NCI-H2029 (cell line): Measurements from ENCODE around the gene LBX2.
"Not testable (repeated sequence)": the region's sequence is repeated elsewhere in the genome, so short reads cannot be mapped to it uniquely, and the experiment has no call there.

Source experiments
- DNase-seq: peaks from one replicate; lab custom pipeline; 2025; lab: John Stamatoyannopoulos, UW

The LBX2 gene

DNA sequence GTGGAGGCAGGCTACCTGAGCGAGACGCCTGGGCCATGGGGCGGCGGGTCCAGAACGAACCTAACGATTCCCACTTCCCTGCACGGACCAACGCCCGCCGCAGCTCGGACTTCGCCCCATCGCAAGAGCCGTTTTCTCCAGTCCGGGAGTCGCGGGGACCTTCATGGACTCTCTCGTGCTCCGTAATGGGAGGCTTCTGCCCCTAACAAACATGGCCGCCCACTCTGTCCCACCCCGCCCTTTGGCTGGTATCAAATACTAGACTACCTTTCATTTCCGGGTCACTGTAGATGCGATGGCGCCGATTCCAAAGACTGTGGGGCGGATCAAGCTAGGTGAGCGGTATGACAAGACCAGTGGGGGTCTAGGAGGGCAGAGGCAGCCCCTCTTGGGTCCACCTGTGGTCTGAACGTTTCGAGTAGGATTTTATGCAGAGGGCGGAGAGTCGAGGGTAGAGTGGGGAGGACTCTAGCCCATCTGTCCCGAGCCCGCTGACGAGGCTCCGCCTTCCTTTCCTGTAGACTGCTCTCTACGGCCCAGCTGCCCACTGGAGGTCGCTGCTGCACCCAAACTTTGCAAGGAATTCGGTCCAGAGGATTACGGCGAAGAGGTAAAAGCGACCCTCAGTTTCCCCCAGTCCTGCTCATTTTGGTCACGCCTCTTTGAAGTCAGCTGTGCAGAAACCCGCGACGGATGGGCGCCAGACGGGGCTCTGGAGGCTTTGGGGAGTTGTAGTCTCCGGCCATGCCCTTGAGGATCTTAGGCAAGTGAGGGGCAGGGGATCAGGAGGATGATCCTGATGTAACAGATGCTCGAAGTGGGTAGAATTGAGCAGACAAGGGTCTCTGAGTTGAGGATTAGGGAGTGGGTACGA lies 16.4 kb downstream of the LBX2 start, which contains the start of the genes CCDC142 and TTC31:
TSS of gene CCDC142 (minus strand) at position 198 of the 874 bp plus-strand sequence. CDS start at position 37, 161 bp downstream.
TSS of gene TTC31 (plus strand) at position 281 of the 874 bp plus-strand sequence. CDS start at position 296, 15 bp downstream.
- peak; percentile 85 for DNase-seq

DNA sequence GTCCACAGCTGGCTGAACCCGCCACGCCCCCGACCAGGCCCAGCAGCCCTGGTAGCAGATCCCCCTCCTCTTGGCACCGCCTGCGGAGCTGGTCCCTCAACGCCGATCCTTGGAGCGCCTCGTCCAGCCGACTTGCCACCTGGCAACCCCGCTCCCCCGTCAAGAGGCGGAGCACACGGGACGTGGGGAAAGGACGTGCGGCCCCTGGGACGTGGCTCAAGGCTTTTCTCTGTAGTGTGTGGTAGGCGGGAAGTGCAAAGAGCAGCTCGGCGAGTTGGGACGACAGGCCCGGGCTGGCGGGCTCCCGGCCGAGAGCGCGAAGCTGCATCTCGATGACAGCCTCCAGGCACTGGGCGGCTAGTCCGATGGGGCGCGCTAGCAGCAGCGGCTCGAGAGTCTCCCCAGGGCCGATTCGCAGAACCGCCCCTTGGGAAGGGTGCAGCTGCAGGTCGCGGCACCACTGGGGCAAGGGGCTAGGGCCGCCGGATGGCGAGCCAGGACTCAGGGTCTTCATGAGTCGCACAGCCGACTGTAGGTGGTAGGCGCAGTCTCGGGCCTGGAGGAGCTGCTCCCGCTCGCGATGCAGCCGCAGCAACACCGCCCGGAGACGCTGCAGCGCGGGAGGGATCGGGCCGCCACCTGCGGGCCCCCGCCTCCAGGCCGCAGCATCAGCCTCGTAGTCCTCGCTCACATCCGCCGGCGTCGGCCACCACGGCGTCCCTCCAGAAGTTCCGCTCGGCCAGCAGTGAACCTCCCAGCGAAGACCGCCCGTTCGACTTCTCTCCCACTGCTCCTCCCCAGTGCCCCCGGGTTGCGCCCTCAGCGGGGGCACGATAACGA lies 17.2 kb downstream of the LBX2 start:
- DNase-seq = no peak

DNA sequence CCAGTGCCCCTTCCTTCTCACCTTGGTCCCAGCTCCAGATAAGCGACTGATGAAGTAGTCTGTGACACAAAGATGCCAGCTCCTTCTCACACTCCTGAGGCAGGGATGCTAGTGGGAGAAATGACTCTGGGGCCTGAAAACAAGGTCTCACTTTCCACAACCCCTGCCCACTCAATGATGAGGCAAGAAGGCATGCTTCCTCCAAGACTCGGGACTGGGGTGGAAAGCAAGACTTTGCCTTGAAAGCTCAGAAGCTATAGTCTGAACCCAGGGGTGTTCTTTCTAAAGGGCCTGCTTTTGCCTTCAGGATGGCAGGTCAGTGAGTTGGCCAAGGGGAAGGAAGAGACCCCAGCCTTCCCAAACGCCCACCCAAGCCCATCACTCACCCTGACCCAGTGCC lies 18.0 kb downstream of the LBX2 start:
- DNase-seq = no peak

DNA sequence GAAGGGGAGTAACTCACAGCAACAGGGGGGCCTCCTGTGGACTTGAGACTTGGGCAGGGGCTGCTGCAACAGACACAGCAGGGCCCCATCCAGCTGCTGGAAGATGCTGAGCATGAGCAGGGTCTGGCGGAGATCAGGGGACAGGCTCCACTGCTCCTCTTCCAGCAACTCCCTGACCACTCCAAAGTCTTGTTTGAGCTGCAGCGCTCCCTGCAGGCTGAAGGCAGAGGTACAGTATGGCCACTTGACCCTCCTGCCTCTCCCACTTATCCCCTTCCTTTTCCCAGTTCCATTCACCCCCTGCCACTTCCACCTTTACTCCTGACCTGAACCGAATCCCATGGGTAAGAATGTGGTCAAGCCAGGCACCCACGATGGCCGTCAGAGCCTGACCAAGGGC lies 24.5 kb downstream of the LBX2 start:
- DNase-seq = no peak

DNA sequence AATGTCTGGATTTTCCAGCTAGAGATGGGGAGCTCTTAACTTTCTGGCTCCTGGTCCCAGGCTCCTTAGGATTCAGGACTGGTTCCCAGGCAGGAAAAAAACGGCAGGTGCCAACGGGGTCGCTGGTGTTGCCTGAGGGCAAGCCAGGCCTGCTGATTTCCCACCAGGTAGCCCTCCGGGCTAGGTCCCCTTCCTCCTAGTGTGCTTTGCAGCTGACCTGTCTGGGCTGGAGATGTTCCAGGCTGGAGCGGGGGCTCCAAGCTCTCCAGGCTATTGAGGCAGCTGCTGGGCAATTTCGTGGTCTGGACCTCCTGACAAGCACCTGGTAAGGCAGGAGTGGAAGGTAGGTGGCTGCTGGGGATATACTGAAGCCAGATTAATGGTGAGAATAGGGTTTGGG lies 24.9 kb downstream of the LBX2 start:
- DNase-seq = no peak

DNA sequence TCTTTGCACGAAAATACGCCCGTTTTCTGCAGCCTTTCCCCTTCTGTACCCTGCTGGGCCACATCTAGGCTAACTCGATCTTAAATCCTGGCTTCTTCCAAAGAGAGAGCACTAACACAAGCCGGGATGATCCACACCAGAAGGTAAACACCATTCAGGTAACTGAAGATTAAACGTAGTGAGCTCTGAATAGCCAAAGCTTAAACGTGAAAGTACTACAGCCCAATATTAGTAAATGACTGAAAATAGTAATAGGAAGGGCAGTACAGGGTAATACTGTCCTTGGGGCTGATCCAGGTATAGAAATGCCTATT lies 26.5 kb downstream of the LBX2 start:
- no peak for DNase-seq

DNA sequence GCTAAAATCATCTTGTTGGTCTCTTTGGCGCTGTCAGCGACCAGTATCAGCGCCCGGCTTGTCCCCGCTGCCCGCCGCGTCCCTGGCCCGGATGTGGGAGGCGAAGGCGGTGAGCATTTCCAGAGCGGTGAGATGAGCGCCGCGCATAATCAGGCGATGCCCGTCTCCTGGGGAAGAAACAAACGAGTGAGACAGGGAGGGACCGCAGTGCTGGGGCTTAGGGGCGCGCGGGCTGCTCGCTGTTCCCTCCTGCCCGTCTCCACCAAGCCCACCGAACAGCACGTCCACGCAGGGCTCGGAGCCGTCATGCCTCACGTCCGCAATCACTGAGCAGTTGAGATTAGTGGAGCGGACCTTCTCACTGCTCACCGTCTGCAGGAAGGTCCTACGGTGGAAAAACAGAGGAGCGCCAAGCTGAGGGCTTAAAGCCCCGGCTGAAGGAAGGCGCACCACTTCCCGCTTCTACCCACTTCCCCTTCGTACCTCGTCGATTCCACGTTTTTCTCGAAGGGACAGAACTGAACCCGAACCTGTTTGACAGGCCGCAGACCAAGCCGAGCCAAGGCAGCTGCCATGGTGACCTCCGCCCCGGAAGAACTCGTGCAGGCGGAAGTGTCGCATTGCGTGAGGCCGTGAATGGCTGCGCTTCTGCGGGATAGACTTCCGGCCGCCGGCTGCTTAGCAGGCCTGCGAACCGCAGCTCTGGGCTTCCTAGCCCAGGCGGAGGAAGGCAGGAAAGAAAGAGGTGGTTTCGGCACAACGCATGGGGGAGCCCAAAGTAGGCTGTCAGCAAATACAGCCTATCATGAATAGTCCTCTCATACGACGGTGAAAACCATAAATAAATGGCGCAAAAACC lies 27.1 kb downstream of the LBX2 start, which contains the start of gene MRPL53:
TSS of gene MRPL53 (minus strand) at position 595 of the 859 bp plus-strand sequence. CDS start at position 575, 20 bp downstream.
- DNase-seq = peak; percentile 83

DNA sequence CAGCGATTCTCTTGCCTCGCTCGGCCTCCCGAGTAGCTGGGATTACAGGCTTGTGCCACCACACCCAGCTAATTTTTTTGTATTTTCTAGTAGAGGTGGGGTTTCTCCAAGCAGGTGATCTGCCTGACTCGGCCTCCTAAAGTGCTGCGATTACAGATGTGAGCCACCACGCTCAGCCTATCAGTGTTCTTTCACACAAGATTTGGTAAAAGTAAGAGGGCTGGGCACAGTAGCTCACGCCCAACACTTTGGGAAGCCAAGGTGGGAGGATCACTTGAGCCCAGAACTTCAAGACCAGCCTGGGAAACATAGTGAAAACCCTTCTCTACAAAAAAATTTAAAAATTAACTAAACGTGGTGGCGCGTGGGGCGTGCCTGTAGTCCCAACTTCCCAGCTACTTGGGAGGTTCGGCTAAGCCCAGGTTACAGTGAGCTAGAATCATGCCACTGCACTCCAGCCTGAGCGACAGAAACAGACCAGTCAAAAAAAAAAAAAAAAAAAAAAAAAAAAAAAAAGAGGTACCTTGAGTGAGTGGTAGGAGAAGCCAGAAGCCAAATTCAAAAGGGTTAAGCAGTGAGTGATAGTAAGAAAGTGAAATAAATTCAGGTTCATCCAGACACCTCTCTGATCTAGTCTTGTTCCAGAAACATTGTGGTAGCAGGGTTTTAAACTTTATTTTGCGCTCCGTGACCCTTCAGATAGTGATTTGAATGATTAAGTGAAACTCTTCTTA lies 27.9 kb downstream of the LBX2 start:
- DNase-seq = no peak

DNA sequence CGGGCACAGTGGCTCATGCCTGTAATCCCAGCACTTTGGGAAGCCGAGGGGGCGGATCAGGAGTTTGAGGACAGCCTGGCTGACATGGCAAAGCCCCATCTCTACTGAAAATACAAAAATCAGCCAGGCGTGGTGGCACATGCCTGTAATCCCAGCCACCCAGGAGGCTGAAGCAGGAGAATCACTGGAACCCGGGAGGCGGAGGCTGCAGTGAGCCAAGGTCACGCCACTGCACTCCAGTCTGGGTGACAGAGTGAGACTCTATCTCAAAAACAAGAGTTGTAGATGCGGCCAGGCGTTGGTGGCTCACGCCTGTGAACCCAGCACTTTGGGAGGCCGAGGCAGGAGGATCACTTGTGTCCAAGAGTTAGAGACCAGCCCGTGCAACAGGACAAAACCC lies 28.7 kb downstream of the LBX2 start:
- not testable (repeated sequence) for DNase-seq

DNA sequence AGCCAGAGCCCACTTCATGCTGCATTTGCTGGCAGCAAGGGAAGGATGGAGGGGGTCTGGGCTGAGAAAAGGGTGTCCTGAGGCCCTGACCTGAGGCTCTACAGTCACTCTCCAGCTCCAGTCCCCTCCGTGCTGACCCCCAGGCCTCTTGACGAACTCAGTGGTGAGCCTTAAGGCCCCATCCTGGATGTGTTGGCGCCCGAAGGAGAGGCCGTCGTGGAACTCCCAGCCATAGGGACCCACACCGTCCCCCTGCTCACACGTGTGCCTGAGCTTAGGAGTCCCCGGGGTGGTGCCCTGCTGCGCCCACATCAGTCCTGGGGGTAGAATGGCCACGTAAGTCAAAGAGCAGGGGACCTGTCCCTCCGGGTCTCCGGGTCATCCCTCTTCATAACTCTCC lies 35.0 kb downstream of the LBX2 start:
- no peak for DNase-seq

DNA sequence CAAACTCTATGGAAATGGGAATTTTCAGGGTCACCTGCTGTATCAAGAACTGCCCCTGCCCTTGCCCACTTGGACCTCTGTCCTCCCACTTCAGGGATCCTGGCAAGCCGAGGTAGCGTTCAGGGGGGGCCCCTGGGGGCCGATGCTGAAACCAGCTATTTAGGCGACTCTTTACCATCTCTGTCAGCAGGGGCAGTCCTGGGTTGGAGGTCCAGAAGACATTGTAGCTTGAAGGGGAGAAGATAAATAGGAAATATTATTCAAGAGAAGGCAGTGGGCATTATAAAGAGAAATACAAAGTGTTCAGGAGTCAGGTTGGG lies 36.7 kb downstream of the LBX2 start:
- no peak for DNase-seq

DNA sequence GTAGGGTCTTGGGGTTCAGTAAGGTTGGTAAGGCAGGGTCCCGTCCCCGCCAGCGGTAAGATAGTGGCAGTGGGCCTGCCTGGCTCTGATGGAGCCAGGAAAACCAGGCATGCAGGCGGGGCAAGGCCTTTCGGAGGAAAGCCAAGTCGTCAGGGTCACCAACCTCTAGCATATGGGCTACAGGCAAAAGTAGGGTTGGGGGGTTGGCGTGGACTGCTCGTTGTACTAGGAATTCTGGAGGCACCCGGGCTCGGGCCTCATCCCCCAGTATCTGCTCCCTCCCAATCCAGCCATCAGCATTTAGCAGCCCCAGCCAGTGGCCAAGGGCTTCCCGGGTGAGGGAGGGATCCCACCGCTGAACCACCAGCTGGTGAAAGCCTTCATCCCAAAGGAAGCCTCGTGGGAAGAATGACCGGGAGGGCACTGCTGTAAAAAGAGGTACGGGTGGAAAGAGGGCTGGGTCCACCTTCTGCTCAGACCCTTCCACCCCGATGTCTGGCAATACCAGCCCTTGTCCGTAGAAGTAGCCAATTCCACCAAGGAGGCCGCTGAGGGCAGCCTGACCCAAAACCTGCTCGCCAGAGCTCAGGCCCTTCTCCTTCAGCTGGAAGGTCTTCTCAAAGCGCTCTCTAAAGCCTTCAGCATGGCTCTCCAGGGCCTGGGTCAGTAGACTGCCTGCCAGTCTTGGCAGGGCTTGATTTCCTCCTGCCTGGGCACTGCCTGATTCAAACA lies 37.2 kb downstream of the LBX2 start:
- DNase-seq = no peak

DNA sequence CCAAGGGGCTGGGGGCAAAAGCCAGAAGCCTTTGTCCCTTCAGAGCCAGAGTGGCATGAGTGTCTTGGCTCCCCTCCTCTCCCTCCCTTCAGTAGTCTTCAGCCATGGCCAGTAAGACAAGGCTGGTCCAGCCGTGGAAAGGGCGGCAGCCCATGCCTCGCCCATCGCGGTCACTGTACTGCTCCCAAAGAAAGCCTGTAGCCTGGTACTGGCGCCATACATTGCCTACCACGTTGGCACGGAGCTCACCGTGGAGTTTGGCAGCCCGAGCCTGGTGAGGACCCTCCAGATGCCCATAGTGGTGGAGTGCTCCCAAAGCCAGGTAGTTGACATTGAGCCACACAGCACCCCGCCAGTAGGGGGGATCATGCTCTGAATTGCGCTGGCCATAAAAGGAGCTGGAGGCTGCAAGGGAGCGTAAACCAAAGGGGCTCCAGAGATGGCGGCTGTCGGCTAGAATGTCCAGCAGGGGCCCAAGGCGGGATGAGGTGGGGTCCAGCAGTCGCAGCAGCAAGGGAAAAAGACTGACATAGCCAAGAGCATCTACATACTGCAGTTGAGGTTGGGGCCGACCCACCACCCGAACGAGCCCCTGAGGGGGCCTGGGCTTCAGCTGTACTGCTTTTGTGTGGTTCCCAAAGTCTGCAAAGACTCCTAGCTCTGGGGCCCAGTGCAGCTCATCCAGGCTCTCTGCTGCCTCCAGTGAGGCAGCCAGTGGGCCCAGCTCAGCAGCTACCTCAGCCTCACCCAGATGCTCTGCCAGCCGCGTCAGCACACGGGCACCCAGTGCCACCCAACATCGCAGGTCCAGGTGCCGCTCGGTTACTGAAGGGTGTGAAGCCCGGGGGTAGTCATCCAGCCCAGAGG lies 38.0 kb downstream of the LBX2 start:
- DNase-seq = no peak

DNA sequence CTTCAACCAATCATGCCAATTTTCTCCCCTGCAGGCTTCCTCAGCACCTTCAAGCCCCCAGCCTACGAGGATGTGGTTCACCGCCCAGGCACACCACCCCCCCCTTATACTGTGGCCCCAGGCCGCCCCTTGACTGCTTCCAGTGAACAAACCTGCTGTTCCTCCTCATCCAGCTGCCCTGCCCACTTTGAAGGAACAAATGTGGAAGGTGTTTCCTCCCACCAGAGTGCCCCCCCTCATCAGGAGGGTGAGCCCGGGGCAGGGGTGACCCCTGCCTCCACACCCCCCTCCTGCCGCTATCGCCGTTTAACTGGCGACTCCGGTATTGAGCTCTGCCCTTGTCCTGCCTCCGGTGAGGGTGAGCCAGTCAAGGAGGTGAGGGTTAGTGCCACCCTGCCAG lies 39.2 kb downstream of the LBX2 start:
- not testable (repeated sequence) for DNase-seq

DNA sequence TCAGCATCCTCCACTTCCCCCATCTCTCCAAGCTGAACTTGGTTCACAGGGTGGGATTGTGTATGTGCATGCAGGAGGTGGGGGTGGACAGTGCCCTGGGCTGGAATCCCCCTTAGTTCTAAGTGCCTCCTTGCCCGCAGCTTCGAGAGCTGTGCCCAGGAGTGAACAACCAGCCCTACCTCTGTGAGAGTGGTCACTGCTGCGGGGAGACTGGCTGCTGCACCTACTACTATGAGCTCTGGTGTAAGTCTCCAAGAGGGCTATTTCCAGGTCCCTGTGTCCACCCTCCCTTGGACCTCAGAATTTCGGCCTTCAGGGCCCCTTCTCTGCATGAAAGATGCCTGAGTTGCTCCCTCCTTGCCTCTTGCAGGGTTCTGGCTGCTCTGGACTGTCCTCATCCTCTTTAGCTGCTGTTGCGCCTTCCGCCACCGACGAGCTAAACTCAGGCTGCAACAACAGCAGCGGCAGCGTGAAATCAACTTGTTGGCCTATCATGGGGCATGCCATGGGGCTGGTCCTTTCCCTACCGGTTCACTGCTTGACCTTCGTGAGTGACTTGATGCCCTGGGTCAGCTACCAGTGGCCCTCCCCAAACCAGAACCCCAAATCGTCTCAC lies 39.8 kb downstream of the LBX2 start:
- not testable (repeated sequence) for DNase-seq

DNA sequence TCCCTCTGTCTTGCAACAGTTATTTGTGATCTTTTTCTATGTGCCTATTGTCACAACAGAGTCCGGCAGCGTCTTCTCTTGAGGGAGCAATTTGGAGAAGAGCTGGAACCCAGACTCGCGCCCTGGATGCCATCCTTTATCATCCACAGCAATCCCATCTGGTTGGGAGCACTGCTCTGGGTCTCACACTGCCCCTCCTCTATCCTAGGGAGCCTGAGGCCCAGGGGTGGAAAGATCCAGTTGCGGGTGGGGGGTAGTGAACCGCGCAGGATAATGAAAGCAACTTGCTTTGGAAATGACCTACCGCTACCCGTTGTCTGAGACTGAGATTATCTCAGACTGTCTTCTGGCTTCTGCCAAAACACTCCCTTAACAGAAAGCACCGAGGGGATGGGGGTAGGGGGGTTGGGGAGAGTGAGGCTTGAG lies 40.5 kb downstream of the LBX2 start:
- no peak for DNase-seq

DNA sequence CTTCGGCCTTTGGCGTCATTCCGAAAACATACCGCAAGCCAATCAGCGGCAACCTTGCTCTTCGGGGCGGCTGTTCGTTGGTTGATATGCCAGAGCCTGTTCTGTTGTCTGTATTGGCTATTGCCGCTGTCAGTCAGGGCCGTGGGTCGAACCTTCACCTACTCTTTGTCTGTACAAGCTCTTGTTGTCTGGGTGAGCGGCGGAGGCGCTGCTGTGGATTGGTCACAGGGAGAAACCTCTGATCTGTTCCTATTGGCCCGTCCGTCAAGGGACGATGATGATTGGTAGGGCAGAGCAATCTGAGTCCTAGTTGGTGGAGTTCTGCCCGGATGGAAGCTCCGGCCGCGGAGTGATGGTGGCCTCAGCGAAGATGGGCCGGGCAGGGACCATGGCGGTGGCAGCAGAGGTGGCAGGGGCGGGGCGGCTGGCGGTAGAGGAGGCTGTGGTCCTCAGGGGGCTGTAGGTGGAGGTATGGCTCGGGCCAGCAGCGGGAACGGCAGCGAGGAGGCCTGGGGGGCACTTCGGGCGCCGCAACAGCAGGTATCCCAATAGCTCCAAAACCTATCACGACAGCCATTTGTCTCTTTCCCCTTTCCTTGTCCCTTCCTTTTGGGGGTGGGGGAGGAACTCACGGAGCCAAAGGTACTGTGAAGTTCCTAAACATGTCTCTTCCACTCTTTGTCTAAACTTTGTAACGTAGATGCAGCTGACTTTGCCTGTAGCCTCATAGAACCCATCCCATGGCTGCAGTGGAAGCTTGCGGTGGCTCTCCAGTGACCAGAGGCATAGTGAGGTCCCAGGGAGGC lies 41.1 kb downstream of the LBX2 start, which contains the start of gene WBP1:
TSS of gene WBP1 (plus strand) at position 307 of the 806 bp plus-strand sequence. CDS start at position 472, 165 bp downstream.
- DNase-seq = peak; percentile 97

DNA sequence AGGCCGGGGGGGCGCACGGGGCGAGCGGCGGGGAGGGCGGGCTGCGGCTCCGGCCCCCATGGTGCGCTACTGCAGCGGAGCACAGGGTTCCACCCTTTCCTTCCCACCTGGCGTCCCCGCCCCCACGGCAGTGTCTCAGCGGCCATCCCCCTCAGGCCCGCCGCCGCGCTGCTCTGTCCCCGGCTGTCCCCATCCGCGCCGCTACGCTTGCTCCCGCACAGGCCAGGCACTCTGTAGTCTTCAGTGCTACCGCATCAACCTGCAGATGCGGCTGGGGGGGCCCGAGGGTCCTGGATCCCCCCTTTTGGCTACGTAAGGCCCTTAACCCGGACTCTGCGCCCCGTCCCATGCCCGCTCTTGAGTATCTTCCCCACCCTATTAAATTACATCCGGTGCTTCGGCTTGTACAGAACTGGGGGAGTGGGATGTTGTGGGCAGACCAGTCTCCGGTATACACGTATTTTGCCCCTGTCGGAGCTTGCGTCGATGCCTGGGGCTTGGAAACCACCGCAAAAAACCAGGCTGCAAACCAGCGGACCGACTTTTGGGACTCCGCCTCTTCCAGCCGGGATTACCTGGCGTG lies 41.8 kb downstream of the LBX2 start:
- DNase-seq = peak; percentile 49
